GM19467 (cell line): ENCODE data around the gene NNT.
"Not testable (repeated sequence)": the region's sequence is repeated elsewhere in the genome, so short reads cannot be mapped to it uniquely, and the experiment has no call there.

Experiments used
- ATAC-seq: cut with Tn5 transposase; IDR thresholded peaks from one replicate; pipeline ENCODE4 v1.9.1; 2021; ENCODE audit warnings: mild to moderate bottlenecking, moderate library complexity; ENCODE audit not compliant: unreplicated experiment

Gene NNT

GRCh38 chr5:43702293-43702692 is 99.3 kb downstream of the NNT start:
- ATAC-seq, result no peak

- ATAC-seq, result no peak
Measured at GRCh38 chr5:43702815-43703214, 99.8 kb downstream of the NNT start.

- no peak for ATAC-seq
Measured at GRCh38 chr5:43704243-43704642, 101.3 kb downstream of the NNT start.

- not testable (repeated sequence) for ATAC-seq
Measured at GRCh38 chr5:43706576-43706975, 103.6 kb downstream of the NNT start.

GRCh38 chr5:43711496-43711895 is 108.5 kb downstream of the NNT start:
- ATAC-seq, result no peak

DNA sequence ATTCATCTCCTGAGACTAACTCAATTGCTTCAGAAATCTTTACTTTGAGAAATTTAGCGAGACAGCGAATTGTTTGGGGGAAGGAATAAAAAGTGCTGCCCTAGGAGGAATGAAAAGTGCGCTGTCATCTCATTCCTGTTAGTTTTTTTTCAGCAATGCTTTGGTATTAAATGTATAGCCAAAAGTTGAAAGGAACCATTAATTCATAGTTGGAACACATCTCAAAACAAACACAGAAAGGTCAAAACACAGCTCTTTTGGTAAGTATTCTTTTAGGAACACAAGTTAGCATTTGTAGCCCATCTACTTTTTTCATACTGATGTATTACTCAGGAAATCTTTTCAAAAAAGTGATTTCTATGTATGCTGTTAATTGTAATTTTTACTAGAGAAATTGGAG is 109.1 kb downstream of the NNT start:
- no peak for ATAC-seq

DNA sequence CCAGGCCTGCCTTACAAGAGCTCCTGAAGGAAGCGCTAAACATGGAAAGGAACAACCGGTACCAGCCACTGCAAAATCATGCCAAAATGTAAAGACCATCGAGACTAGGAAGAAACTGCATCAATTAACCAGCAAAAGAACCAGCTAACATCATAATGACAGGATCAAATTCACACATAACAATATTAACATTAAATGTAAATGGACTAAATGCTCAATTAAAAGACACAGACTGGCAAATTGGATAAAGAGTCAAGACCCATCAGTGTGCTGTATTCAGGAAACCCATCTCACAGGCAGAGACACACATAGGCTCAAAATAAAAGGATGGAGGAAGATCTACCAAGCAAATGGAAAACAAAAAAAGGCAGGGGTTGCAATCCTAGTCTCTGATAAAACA is 116.8 kb downstream of the NNT start:
- ATAC-seq, result not testable (repeated sequence)

DNA sequence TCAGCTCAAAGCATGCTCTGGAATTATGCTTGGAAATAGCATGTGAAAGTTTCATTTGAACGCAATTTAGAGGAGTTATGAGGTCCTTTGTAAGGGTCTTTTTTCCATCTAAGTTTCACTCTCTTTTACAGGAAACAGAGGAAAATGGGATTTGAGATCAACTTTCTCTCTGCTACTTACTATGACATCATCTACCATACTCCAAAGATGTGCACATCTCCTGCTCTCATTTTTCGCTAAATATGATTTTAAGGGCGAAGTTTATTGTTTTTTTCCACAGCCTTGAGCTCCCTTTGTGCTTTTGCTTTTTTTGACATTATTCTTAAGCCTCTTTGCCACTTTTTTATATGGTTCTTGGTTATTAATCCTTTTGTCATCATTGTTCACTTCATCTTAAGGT is 125.6 kb downstream of the NNT start:
- ATAC-seq, result no peak

GRCh38 chr5:43729846-43730478 is 127.0 kb downstream of the NNT start:
- no peak for ATAC-seq

GRCh38 chr5:43730832-43731342 is 127.9 kb downstream of the NNT start:
- no peak for ATAC-seq

DNA sequence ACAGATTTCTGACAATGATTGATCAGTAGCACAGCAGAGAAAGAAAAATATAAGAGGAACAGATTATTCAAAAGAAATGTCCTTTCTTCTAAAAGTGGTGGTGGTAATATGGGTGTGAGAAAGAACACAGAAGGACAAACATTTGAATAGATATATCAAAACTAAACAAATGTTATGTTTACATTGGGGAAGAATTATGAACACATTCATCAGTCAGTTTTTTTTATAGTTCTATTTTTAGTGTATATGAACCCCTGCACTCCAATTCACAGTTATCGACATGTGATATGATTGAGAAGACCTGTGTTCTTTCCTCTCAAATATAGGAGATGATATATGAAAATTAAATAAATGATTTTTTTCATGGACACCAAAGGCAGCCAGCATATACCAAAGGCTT is 128.6 kb downstream of the NNT start:
- ATAC-seq, result no peak

GRCh38 chr5:43745923-43746548 is 143.1 kb downstream of the NNT start:
- ATAC-seq, result not testable (repeated sequence)

DNA sequence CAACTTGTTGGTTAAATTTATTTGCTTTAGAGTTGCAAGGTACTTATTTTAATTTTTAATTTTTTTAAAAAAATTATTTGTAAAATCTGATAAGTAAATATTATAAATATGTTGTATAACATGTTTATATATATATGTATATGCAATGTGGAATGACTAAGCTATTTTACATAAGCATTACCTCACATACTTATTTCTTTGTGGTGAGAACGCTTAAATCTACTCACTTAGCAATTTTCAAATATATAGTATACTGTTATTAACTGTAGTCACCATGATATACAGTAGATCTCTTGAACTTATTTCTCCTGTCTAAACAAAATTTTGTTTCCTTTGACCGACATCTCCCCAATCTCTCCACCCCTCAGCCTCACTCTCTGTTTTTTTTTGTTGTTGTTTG is 147.8 kb downstream of the NNT start:
- ATAC-seq, result no peak

- ATAC-seq, result no peak
Measured at GRCh38 chr5:43753069-43753468, 150.1 kb downstream of the NNT start.
